ENCODE data around the gene FXYD6. TPM values are rescaled to one million over a fixed set of nuclear protein-coding genes. Genes with fewer than 3 reads are reported as not detected.

The FXYD6 gene
- total RNA-seq, 1 donor: 1.3 TPM

DNA sequence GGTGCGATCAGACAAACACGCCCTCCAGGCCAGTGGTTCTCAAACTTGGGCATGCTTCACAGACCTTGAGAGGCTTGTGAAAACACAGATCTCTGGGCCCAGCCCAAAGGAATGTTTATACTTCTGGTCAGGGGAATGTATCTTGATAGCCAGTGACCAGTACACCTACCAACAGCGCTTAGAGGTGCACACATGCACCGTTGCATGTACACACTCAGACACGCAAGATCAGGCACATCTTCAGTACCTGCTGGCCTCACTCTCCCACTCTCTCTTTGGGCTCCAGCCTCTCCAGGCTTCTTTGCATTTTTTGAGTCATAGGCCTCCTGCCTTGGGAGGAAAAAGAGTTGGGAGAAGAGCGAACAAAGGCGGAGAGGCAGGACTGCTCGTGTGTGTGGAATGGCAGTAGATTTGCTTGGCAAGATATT lies 11.7 kb upstream of the FXYD6 start:
- DNase-seq (ENCODE audit: low read depth in 2 of 3, low spot score in 2 of 3): no peak

DNA sequence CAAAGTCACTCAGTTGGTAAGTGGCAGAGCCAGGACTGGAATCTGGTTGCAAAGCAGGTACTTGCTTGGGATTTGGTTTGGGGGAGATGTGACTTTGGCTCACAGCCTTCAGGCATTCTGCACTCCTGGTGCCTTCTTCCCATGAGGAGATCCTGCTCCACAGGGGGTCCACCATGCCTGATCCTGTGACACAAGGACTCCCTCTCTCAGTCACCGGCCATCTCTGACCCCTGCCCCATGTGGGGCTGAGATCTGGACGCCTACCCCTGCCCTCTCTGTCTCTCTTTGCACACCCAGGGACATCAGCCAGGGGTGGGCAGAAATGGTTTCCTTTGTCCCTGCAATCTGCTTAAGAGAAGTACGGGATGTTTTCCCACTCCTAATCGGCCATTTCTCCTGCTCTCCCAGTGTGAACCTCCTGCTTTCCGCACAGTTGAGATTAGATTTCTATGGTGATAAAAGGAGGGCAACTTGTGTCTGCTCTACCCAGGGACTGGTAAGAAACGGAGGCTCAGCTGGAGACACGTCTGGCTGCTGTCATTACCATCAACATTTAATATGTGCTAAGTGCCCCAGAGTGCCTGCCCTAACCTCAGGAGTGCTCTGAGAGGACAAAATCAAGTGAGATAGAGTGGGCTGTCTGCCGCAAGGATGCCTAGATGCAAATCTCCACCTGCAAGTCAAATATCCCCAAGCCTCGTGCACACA lies 11.1 kb upstream of the FXYD6 start:
- DNase-seq (ENCODE audit: low read depth in 2 of 3, low spot score in 2 of 3): no peak

DNA sequence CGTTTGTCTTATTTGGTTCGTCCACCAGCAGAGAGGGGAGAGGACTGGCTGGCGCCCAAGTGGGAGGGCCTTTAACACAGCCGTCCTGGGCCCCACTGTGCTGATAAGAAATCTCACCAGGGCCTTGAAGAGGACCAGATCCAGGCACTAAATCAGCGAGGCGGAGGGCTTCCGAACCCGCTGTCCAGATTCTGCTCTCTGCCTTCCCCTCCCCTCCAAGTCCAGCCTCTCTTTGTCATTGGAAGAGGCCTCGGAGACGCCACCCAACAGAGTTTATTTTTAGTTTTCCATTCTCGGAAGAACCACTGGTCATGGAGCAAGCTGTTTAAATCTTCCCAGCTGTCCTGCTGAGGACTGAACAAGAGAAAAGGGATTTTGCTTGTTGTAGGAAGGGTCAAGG lies 9.3 kb upstream of the FXYD6 start:
- no peak for DNase-seq (ENCODE audit: low read depth in 2 of 3, low spot score in 2 of 3)

DNA sequence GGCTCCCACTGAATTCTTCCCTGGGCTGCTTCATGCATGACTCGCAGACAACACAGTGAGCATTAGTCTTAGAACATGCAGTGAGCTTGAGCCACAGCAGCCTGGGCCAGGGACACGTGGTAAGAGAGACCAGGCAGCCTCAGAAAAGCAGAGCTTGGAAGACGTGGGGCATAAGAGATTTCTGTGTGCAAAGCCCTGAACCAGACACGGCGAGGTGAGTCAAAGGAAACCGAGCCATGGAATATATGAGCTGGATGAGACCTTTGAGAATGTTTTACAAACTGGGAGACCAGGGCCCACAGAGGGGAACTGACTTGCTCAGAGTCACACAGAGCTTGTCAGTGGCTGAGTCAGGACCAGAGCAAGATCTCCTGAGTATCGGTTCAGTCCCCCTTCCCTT lies 8.5 kb upstream of the FXYD6 start:
- no peak for DNase-seq (ENCODE audit: low read depth in 2 of 3, low spot score in 2 of 3)

DNA sequence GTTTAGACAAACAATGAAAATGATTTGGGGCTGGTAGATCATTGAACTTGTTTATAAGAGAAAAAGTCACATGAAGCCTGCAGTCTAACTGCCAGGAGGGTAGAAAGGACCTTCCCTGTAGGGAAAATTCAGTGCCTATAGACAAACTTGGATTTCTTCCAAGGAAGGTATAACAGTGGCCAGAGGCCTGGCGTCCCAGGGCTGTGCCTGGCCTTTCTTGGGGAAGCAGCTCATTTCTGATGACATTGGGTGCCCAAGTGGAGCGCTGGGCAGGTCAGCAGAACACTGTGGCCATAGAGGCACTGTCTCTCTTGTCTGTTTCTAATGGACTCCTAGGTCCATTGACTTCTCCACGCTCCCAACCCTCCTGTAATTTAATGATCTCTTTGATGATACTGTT lies 6.6 kb upstream of the FXYD6 start:
- no peak for DNase-seq (ENCODE audit: low read depth in 2 of 3, low spot score in 2 of 3)

DNA sequence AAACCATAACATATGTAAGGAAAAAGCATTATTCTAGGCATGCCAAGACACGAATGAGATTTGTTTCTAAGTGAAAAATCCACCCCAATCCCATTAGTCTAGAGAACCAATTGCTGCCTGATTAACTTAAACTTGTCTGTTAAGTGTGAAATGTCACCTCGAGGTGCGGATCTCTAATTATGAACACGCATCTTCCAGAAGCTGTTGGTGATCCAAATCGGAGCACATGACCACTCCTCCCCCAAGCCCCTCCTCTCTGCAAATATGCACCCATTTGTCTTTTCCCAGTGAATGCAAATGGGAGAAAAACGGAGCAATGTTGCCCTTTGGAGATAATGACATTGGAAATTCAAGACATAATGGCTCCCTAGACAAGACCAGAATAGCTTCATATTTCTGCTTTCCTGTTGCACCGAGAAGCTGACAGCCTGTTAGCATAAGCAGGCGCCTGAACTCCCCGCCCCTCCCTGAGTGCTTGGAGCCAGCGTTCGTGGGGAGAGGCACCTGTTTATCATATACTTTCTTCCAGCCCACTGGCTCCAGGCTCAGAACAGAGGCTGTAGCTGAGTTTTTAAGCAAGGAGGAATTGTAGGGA lies 6.0 kb upstream of the FXYD6 start:
- no peak for DNase-seq (ENCODE audit: low read depth in 2 of 3, low spot score in 2 of 3)

DNA sequence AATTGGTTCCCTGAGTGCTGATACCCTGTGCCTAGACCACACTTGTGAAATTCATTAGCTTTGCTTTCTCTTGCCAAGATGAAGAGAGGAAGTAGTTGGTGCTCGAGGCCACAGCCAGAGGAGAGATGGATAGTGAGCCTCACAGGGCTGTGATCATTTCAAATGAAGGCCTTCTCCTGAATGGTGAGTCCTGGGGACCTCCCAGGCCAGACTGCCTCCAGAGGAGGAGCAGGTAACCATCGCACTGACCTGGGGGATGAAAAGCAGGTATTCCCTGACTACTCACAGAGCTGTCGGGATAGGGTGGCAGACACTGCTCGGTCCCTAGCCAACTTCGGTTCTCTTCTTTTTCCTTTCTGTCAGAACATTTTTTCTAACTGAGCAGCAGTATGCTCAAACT lies 4.8 kb upstream of the FXYD6 start:
- DNase-seq (ENCODE audit: low read depth in 2 of 3, low spot score in 2 of 3): no peak

DNA sequence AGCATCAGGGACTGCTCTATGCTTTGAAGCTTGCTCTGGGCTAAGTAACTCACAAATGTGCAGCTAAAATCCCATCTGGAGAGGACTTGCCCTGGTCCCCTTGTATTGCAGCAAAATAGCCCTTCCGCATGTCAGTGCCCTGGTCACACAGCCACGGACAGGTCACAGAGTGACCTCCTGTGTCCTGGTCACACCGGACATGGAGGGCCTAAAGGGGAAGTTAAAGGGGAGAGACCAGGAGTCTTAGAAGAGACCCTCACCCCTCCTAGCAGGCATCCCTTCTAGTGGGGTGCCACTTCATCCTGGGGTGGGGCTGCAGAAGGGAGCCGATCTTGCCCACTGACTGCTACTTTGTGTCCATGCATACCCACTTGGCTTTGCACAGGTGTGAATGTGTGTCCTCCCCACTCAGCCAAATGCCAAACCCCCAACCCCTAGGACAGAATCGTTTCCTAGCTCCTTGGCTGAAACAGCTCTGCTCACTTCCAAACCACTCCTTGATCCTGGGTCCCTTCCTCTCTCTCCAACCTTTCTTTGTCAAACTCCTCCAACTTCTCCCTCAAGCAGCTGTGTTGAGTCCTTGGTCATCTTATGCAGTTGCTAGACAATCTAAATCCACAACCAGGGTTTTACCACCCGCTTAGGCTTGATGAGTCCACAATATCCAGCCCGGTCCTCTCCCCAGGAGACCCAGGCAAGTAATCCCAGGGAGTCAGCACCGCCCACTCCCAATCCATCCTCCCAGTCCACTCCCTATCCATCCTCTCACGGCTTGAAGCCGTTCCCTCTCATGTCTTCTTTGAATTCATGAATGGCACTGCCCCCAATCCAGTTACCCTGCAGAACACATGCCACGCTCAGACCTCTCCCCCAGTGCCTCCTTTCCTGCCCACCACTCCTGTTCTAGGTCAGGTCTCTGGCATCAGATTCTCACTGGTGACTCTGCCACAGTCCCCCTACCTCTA lies 3.3 kb upstream of the FXYD6 start:
- no peak for DNase-seq (ENCODE audit: low read depth in 2 of 3, low spot score in 2 of 3)

DNA sequence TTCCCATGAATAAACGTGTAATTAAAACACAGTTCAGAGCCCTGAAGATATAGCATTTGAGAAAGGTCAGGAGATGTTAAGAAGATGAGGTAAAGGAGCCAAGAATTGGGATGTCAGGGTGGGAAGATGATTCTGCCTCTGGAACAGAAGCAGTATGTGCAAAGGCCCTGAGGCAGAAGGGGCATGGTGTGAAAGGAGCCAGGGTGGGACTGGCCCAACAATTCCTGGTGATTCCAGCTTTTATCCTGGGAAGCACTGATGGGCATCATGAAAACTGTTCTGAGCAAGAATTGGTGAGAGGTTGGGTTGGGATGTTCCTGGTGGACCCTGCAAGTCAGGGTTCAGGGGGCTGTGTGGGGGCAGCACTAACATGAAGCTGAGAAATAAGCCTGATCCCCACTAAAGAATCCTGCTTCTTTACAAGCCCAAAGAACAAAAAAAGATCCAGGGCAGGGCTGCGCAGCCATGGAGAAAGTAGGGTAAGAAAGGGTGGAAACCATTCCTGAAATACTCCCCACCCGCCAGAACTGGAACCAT lies 2.5 kb upstream of the FXYD6 start:
- DNase-seq (ENCODE audit: low read depth in 2 of 3, low spot score in 2 of 3): no peak

DNA sequence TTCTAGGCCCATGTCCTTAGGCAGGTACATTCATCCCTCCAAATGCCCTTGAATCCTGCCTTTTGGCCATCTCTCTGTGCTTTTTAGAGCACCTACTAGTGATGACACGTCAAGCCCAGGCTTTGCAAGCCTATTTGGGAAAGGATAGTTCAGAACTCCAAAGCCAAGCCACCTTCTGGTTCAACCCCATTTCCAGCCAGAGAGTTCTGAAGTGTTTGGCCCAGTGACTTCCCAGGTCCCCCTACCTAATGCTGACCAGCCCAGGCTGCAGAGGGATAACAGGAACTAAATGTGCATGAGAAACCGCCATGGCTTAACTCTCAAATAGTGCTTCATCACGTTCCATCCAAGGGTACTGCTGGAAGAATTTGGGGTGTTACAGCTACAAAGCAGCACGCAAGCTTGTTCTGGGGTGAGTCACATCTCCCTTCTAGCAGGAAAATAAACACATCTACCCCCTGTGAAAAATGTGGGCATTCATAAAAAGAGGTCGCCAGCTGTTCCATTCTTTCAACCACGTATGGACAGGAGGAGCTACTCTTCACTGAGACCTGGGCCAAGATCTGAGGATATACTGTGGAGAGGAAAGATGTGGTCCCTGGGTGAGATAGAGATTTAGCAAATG lies 2.0 kb upstream of the FXYD6 start:
- no peak for DNase-seq (ENCODE audit: low read depth in 2 of 3, low spot score in 2 of 3)

DNA sequence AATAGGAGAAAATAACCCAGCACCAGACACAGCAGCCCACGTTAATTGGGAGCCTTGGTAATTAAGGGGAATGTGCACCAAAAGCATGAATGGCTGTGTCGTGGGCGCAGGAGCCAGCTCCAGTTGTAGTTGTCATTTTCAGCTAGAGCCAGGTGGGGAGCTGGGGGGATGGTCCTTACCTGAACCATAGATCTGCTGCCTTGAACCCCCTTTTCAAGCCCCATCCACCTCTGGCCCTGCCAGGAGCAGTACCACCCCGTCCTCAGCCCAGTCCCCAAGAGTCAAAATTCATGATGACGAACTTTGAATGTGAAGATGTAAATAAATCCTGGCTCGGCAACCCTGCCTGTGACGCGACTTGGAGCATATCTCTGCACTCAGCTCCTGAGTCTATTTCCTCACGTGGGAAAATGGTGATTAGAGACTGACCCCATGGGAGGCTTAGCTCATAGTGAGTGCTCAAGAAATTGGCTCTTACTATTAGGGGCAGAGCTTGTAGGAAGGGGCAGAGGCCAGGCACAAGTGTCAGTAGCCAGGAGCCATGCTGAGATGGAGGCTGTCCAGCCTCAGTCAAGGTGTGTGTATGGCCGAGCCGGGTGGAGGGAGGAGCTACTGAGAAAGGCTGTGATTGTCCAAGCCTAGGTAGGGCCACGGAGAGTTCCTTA lies 794 bp upstream of the FXYD6 start:
- no peak for DNase-seq (ENCODE audit: low read depth in 2 of 3, low spot score in 2 of 3)

DNA sequence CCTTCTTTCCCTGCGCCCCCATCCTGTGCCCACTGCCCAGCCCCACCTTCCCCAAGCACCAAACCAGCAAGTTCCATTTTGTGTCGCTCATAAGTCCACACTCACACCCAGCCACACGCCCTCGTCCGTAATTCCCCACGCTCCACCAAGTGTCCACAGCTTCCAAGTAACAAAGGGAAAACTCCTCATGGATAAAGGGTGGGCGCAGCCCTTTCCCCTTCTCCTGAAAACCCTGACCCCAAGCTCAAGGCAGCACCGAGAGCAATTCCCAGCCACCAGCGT lies 458 bp downstream of the FXYD6 start:
- DNase-seq (ENCODE audit: low read depth in 2 of 3, low spot score in 2 of 3): no peak

DNA sequence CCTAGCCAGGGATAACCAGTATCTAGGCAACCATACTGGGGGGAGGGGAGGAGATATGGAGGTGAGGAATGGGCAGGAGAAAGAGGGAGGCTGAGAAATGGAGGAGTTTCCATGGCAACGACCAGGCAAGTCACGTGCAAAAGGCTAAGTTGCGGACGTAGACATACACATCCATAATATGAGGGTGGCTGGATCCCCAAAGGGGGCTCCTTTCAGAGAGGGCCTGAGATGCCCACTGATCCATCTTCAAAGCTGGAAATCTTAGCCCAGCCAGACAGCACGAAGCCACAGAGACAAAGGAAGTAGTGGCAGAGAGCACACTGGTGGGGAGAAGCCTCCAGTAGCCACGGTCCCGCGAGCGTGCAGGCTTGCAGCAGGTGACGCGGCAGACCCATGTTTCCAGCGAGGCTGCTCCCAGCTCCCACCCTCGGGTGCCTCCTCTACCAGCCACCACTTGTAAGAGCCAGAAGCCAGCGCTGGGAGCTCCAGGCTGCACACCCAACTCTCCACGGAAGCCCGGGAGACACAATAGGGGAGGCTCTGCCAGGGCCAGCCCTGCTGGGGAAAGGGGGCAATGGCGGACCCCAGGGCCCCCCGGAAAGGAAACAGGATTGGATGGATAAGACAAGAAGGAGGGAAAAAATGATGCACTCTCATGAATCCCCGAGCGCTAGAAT lies 938 bp downstream of the FXYD6 start:
- no peak for DNase-seq (ENCODE audit: low read depth in 2 of 3, low spot score in 2 of 3)

DNA sequence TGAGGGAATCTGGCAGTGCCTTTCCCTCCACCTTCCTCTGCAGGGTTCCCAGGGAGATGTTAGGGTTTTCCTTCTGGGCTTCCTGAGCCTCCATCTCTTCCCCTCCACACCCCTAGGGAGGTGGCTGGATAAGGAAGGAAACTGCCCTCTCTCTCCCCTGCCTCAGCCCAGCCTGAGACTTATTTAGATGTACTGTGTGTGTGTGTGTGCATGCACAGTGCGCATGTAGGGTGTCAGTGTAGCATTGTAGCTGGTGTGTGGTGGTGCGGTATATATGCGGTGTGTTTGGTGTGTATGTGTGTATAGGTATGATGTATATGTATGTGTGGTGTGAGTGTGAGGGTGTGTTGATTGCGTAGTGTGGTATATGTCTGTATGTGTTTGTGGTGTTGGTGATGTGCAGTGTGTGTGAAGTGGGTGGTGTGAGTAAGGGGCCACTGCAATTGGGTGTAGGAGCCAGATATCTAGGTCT lies 1.5 kb downstream of the FXYD6 start:
- no peak for DNase-seq (ENCODE audit: low read depth in 2 of 3, low spot score in 2 of 3)

DNA sequence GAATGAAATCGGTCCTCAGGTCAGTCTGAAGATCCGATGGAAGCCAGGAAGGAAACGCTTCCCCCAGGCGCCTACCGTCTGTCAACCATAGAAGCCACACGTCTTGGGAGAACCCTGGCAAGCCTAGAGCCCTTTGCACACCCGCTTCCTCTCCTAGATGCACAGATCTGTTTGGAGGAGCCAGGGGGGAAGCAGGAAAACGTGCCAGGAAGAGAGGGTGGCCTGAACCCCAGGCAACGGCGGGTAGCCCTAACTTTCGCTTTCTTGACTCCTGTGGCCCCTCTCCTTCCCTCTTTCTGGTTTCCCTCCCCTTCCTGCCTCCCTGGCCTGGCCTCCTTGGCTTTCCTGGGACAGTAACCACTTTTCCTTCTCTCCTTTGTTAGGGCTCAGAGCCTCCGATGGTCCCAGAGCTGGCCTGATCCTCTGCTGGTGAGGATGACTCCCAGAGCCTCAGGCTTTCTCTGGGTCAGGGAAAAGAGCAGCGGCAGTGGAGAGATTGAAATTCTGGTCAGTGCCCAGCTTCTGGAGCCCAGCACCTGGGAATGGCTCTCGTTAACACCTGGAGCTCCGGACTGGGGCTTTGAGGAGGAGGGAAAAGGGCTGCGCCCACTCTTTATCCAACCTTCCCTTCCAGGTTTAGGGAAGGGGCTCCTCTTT lies 2.1 kb downstream of the FXYD6 start:
- DNase-seq (ENCODE audit: low read depth in 2 of 3, low spot score in 2 of 3): no peak

DNA sequence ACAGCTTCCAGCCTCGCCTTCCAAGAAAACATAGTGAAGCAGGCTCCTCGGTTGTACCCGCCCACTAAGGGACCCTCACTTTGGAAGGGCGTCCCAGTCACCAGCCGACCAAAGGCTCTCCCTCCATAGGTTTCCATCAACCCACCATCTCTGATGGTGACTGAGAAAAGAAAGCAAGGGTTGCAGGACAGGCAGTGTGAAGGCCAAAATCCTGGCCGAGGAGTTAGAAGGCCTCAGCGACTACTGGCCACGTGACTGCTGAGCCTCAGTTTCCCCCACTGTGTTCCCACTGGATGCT lies 2.7 kb downstream of the FXYD6 start:
- no peak for DNase-seq (ENCODE audit: low read depth in 2 of 3, low spot score in 2 of 3)

DNA sequence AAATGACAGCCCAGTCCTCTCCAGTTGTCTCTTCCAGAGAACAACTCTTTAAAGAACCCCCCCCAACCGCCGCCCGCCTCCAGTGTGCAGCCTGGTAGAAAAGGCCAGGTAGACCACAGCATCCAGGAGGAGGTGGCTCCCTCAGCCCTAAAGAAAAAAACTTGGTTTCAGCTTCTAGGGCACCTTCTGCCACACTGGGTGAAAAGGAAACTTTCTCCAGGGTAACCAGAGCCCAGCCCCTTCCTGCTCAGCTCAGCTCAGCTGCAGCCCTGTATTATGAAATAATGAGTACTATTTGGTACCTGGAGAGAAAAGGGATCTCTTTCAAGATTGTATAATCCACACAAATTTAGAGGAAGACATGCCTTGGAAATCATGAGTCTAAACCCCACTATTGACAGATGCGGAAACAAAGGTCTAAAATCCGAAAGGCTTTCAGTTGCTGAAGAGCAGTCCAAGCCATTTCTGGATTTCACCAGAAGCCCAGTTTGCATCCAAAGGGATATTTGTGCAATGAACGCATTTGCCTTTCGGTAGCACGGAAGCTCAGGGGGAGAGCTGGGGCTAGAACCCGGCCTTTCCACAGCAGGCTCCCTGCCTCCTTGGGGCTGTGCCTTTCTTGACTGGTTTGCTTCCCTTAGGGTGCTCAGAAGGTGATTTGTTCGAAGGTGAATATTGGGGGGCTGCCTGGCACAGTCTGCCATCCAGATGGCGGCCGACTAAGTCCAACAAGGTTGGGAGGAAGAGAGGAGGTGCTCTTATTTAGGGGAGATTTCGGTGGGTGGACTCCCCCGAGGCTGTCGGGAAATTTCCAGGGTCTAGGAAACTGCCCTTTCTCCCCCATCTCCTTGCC lies 3.3 kb downstream of the FXYD6 start:
- DNase-seq (ENCODE audit: low read depth in 2 of 3, low spot score in 2 of 3): peak in 1 of 3 donors; percentile 39

DNA sequence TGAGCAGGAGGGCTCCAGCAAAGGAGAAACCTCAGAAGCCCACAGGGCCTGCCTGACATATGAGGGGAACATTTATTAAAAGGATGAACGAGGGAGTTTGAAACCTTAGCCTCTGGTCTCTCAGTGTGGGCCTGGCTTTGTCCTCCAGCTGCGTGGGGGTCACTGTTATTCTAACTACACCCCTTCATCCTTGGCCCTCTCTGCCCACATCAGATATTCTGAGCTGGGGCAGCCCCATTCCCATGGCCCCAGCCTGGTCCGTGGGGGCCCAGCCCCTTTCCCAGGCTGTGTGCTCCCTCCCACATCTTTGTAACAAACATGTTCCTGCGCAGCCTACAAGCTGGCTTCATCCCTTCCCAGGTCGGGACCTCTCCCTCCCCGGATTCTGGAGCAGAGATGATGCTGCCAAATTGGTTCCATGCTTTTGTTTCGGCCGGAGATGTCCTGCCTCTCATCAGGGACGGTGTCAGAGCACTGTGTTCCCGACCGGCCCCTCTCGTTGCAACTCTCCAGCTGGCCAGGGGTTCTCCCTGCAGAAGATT lies 4.0 kb downstream of the FXYD6 start:
- DNase-seq (ENCODE audit: low read depth in 2 of 3, low spot score in 2 of 3): no peak
